Activated gamma-delta T cell treated with Interleukin-2 at 50 U/mL for 16 hours (primary cell): ENCODE measurements around the gene OR2G3.

ENCODE experiments used
- DNase-seq: peaks from one replicate; pipeline ENCODE4 v3.0.0-alpha.2; 2020

The OR2G3 gene

DNA sequence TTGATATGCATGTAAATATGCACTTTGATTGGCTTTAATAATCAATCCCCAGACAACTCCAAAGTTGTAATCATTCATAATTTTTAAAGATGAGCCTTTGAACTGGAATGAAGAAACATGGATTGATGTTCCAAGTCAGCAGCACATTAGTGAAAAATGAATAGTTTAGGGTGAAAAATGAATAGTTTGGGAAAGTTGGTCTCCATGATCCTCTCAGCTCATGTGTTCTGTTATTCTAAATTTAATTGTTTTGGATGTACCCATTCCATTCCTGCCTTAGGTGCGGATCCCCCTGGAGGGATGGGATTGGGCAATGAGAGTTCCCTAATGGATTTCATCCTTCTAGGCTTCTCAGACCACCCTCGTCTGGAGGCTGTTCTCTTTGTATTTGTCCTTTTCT lies at the start of gene OR2G3:
Gene OR2G3 (plus strand): TSS at position 301 of the 400 bp plus-strand sequence. CDS start 0 bp downstream, at position 301.
- no peak for DNase-seq

GRCh38 chr1:247557926-247558674 lies 47.3 kb upstream of the OR2G3 start:
- DNase-seq, result no peak

- DNase-seq, result no peak
These were observed 43.7 kb upstream of the OR2G3 start for GRCh38 chr1:247561711-247562110.

DNA sequence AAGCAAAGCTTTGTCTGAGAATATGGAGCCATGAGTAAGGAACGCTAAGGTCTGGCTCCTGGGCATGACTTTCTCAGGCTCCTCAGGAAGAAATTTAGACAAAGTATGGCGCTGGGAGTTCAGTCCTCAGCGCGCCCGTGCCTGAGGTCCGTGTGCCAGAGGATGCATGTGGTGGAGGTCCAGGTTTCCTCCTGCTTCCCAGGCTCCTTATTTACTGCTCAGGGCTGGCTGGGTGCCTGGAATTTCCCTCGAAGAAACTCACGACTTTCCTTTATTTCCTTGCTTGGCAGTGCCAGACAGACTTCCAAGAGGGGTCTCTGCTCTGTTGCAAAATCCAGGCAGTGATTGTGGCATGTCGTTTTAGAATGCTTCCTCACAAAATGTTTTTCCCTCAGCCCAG lies 43.2 kb upstream of the OR2G3 start:
- no peak for DNase-seq

GRCh38 chr1:247574236-247574635 lies 31.1 kb upstream of the OR2G3 start:
- no peak for DNase-seq

DNA sequence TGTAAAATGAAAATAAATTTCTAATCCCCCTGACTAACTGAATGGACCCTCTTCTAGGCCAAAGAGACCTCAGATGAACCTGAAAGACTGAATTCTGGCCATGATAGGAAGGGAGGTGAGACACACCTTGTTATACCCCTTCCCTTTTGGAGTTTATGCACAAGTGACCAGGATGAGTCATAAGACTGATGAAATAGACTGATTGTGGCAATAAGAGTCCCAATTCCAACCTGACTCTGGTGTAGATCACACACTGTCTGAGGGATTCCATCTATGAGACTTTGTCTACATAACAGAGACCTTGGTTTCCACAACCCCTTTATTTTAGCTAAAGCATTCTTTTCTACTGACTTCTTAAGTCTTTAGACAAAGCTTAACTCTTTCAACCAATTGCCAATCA lies 30.7 kb upstream of the OR2G3 start:
- DNase-seq, result no peak

GRCh38 chr1:247576514-247576913 lies 28.9 kb upstream of the OR2G3 start:
- DNase-seq, result no peak

DNA sequence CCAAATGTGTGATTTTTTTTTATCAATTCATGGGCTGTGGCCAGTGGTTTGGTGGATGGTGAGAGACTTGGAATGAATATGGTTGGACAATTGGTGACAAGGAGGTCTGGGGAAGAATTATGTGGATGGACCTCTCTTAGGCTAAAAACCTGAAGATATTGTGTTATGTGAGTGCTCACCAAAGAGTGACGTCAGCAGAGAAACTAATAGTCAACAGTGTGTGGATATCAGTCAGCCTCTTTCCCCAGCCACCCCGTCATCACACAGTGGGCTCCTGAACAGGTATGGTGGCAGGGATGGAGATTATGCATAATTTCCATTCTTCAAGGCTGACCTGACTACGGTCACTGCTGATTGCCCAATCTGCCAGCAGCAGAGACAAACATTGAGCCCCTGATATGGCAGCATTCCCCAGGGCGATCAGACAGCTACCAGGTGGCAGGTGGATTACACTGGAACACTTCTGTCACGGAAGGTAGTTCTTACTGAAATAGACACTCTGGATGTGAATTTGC lies 26.4 kb upstream of the OR2G3 start:
- no peak for DNase-seq

GRCh38 chr1:247588060-247588459 lies 17.3 kb upstream of the OR2G3 start, which contains the start of gene OR2G2:
Gene OR2G2, plus strand, starts transcription at chr1:247588360. Its CDS starts 0 bp downstream, at chr1:247588360.
- no peak for DNase-seq

DNA sequence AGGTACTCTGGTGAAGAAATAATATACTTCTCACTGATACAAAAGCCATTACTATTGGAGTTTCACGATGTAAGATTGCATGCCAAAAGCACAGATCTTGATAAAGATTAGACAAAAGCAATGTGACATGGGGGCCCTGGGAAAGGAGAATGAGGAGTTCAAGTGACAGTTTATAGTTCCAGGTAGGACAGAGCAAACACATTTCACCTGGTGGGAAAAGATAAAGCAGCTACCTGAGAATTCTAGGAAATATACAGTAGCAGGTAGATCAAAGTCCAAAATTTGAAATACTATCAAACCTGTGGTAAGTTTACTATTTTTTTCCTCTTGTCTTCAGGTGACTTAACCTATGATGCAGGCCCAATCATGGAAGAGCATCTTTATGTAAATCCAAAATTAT lies 8.0 kb downstream of the OR2G3 start:
- no peak for DNase-seq

DNA sequence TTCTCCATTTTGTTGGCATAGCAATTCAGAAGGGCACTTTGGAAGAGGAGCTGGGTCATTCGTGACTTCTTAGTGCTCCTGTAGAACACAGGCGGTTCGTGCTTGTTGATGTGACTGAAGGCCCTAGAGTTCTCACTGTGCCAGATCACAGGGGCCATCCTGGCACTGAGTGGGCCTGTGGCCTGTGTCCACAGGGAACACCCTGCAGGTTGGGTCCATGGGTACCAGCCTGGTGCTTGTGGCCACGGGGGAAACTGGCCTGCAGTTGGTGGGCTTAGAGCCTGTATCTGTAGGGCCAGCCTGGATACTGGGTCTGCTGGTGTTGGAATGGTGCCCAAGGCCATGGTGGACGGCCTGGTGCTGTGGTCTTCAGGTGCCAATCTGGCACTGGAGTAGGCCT lies 9.2 kb downstream of the OR2G3 start:
- DNase-seq, result no peak

DNA sequence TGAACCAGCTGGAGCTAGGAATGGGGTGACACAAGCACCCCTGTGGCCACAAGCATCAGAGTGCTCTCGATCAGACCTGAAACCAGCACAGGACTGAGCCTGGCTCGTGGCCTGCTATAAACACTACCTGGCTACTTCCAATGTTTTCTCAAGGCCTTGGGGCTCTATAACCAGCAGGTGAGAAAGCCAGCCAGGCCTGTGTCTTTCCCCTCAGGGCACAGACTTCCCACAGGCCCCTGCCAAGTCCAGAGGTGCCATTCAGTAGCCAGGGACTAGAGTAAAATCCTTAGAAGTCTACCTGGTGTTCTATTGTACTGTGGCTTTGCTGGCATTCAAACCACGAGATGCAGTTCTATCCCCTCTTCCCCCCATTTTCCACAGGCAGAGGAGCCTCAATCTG lies 22.6 kb downstream of the OR2G3 start:
- no peak for DNase-seq

DNA sequence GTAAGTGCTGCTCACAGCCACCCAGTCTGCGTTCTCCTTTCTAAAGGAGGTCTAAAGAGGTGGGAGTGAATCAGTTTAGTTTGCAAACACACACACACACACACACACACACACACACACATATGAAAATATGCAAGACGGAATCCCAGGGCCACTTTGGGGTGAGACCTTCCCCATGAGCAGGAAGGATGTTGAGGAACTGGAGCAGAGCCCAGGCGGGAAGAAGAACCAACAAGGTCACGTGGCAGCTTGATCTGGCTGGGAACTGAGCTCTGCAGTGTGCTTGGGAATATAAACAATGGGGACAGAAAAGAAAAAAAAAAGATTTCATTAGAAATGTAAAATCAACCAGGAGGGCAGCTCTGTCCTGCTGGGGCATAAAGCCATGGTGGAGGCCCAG lies 32.6 kb downstream of the OR2G3 start:
- no peak for DNase-seq

DNA sequence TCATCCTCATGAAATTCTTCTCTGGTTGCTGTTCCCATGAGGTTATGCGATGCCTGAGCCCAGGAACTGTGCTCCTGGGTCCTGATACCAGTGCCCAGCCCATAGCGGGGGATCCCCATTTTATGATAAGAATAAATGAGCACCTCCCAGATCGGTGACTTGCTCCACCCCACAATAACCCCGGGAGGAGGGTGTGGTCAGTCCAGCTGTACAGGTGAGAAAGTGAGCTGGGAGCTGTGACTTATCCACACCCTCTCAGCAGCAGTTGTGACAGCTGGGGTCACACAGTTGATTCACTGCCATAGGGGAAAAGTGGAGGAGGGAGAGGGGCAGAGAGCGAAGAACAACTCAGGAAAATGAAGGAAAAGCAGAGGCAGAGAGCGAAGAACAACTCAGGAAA lies 33.4 kb downstream of the OR2G3 start:
- DNase-seq, result no peak

- peak; percentile 24 for DNase-seq
These were observed 34.1 kb downstream of the OR2G3 start for GRCh38 chr1:247639381-247639981.

GRCh38 chr1:247642742-247643141 lies 37.4 kb downstream of the OR2G3 start:
- DNase-seq, result no peak

GRCh38 chr1:247646867-247647266 lies 41.5 kb downstream of the OR2G3 start:
- DNase-seq, result no peak

DNA sequence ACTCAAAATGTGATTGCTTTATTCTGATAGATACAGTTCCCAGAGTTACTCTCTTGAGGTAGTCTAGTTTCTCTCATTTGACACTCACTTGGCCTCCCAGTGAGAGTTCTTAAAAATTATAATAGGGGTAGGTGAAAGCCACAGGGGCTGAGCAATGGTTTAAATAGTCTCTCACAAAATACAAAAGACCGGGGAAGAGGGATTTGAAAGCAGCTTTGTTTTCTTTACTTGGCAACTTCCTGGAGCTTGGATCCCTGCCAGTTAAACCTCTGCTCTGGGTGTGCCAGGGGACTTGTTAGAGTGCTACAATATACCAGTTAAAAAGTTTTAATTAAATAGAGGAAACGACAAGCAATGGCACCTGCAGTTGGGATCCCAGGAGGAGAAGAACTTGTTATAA lies 42.5 kb downstream of the OR2G3 start:
- DNase-seq, result no peak

DNA sequence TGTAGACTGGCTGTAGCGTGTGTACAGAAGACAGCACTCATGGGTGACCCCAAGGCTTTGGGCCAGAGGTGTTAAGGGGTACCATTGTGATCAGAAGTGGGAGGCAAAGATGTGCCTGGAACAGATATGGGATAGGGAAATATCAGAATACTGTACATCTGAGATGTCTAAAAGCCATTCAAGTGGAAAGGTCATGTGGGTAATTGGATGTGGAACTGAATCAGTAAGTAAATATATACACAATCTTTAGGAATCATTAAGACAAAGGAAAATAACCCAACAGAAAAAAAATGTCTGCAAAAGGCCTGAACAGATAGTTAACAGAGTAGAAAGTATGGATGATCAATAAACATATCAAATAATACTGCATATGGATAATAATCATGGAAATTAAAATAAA lies 47.7 kb downstream of the OR2G3 start:
- DNase-seq, result no peak
